SKM-1 treated with dmso at 0.1 percent for 144 hours (cell line): Measurements from ENCODE around the gene ATXN1.

Experiments
- DNase-seq: peaks from one replicate; lab custom pipeline; 2025; ENCODE audit not compliant: unreplicated experiment; lab: John Stamatoyannopoulos, UW

ATXN1 gene

GRCh38 chr6:16329233-16329632 is 432.0 kb downstream of the ATXN1 start:
- no peak for DNase-seq

DNA sequence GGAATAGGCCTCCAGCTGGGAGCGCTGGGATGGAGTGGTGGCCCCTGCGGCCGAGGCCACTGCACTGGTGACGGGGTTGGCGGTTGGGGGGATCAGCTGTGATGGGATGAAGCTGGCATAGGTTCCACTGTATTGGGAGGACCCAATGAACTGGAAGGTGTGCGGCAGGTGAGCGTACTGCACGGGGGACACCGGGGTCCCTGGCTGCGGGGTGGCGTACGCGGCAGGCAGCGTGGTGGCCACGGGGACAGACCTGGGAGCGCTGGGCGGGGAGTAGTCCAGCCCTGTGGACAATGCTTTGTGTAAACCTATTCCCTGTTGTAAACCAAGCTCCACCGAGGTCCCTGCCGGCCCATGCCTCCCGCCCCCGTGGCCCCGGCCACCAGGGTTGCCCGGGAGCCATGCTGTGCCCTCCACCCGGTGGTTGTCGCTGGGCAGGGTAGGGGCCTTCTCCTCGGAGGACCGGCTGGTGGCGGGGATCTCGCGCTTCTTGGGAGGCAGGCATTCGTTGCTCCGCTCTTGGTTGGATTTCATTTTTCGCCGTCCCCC is 433.4 kb downstream of the ATXN1 start:
- DNase-seq: no peak

GRCh38 chr6:16326971-16327776 is 434.1 kb downstream of the ATXN1 start:
- no peak for DNase-seq

DNA sequence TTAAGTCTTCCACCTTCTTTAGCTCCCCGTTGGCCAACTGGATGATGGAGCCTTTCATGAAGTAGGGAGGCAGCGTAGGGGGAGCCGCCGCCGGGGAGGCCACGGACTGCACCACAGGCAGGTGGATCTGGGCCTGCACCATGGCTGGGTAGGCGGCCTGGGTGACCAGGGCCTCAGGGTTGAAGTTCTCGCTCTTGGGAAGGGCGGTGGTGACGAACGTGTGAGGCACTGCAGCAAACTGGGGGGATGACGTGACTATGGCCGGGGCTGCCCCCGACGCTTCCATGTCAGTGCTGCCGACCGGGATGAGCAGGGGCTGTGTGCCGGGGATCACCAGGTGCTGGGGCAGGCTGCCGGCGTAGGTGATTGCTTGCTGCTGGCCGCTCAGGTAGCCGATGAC is 434.7 kb downstream of the ATXN1 start:
- no peak for DNase-seq

GRCh38 chr6:16324606-16325225 is 436.5 kb downstream of the ATXN1 start:
- DNase-seq: no peak

- no peak for DNase-seq
These were observed 437.1 kb downstream of the ATXN1 start for GRCh38 chr6:16324184-16324583.

DNA sequence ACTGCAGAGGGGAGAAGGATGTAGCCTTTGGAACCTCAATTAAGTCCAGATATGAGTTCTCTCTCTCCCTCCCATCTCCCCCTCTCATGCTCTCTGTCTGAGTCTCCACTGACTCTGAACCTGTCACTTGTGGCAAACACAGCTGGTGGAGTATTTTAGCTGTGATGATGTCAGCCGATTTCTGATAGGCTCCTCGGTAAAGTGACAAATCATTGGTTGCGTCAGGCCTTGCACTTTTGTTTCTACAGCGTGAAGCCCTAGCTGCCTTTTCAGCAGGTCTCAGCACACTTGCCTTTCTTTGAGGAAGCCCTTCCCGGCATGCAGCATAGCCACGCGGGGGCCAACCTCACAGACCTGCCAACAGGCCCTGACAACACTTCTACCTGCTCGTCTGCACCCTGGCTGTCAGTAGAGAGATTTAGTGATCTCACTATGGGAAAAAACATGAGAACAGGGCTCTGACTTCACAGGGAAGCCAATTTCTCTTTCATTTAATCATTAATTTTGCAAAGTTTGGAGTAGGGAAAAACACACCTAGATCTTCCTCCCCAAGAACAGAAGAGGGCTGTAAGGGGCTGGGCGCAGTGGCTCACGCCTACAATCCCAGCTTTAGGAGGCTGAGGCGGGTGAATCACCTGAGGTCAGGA is 438.5 kb downstream of the ATXN1 start:
- peak; percentile 56 for DNase-seq

DNA sequence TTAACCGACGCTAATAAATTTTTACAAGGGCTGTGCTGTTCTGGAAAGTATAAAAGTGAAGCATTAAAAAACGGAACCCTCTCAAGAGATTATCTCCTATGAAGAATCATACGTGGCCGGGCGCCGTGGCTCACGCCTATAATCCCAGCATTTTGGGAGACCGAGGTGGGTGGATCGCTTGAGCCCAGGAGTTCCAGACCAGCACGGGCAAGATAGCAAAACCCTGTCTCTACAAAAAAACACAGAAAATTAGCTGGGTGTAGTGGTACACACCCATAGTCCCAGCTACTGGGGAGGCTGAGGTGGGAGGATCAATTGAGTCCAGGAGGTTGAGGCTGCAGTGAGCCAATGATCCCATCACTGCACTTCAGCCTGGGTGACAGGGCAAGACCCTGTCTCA is 439.4 kb downstream of the ATXN1 start:
- DNase-seq: no peak

- no peak for DNase-seq
These were observed 439.9 kb downstream of the ATXN1 start for GRCh38 chr6:16321341-16321710.

DNA sequence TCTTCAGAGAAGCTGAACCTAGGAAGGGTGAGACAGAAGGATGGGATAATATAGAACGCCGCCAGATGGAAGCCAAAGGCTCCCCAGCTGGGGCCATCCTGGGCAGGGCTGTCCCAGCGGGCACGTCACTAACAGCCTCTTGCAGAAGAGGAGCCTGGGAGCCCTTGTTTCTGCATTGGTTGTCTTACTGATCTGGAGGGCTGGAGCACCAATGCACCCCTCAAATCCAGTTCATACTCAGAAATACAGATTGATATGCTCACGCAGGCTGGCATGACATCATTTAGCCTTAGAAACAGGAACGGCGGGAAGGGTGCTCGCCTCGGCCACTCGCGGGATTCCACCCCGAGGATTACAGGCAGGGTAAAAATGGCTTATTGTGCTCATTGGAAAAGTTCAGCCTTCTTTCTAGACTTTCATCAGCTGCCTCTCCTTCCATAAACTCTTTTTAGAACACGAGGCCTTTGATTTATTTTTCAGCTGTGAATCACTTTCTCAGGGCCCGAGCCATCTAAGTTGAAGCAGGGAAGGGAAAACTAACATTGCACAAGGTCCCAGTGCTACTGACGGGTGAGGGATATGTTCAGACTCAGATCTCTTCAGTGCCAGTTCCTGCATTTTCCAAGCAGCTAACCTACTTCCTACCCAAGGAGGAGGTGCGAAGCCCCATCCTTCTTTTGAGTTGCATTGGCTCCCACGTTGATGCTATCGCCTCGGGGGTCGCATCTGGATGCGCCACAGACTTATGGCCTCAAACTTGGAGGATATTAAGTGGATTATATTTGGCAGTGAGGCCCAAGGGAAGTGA is 440.5 kb downstream of the ATXN1 start:
- DNase-seq: no peak

GRCh38 chr6:16319813-16320532 is 441.3 kb downstream of the ATXN1 start:
- DNase-seq: peak; percentile 46

DNA sequence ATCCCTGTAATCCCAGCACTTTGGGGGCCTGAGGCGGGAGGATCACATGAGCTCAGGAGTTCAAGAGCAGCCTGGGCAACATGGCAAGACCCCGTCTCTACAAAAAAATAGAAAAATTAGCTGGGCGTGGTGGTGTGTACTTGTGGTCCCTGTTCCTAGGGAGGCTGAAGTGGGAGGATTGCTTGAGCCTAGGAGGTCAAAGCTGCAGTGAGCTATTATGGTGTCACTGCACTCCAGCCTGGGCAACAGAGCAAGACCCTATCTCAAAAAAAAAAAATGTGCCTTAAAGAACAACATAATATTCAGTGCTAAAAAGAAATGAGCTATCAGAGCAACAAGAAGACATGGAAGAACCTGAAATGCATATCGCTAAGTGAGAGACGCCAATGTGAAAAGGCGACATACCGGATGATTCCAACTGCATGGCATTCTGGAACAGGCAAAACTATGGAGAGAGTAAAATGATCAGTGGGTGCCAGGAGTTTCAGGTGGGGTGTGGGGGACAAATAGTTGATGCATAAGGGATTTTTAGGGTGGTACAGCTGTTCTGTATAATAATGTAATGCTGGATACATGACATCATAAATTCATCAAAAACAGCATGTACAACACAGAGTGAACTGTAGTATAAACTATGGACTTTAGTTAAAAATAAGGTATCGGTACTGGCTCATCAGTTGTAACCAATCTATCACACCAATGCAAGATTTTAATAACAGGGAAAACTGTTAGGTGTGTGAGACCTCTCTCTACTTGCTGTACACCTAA is 442.1 kb downstream of the ATXN1 start:
- DNase-seq: no peak

DNA sequence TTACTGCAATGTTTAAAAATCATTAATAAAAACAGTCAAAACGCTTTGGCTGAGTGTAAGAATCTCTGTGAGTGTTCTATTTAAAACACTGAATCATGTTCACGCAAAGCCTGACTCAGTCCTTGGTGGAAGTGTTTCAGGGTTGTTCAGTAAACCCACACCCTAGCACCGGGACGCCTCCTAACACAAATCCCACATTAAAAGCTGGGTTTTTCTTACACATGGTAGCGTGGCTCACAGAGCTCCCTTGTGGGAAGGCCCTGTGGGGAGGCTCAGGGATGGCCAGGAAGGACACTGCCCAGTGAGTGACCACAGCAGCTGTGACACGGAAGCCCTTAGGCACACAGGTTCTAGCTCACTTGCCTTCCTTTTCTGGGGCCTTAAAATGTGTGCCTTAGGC is 442.7 kb downstream of the ATXN1 start:
- no peak for DNase-seq

GRCh38 chr6:16316741-16317251 is 444.5 kb downstream of the ATXN1 start:
- DNase-seq: peak; percentile 33

- no peak for DNase-seq
These were observed 447.0 kb downstream of the ATXN1 start for GRCh38 chr6:16314296-16314695.

- no peak for DNase-seq
These were observed 447.5 kb downstream of the ATXN1 start for GRCh38 chr6:16313732-16314131.

- DNase-seq: no peak
These were observed 449.5 kb downstream of the ATXN1 start for GRCh38 chr6:16311763-16312162.

GRCh38 chr6:16306334-16306733 is 454.9 kb downstream of the ATXN1 start:
- DNase-seq: no peak

GRCh38 chr6:16305788-16306187 is 455.5 kb downstream of the ATXN1 start:
- no peak for DNase-seq
